GM12873 (cell line): ENCODE results near the gene PHF23.
A peak's percentile ranks its signal among the peaks of the same experiment; 100 is the strongest.

Source experiments
- CTCF ChIP-seq: IDR thresholded peaks from 2 replicates; pipeline ENCODE4 v1.5.1; 2012; ENCODE audit warnings: low read depth, mild to moderate bottlenecking, moderate library complexity, low read length, control low read depth; ENCODE audit not compliant: insufficient read depth; ENCODE audit errors: missing control alignments

PHF23 gene

GRCh38 chr17:7191069-7191468 is 48.2 kb downstream of the PHF23 start:
- TF ChIP-seq CTCF = no peak

DNA sequence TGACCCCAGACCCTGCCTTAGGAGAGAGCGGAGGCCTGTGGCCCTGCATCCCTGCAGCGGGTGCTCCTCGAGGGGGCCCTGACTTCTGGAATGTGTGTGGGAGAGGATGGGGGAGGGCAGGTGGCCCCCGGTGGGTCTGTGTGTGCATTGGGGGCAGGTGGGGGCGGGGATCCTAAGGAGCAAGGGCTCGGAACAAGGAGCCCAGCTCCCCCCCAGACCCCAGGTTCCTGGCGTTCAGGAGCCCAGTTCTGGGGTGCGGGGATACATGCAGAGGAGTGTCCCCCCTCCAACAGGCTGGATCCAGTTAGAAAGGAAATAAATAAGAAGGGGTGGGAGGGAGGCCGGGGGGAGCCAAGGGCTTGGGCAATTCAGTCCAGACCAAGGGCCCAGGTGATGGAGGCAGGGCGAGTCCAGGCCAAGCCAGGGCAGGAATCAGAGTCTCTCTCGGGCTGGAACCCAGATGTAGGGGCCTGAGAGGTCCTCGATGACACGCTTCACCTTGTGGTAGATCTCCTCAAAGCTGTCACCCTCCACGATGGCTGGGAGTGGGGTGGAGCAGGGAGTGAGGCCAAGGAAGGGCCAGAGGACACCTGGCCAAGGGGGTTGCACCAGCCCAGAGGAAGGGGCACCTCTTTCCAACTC is 48.9 kb downstream of the PHF23 start:
- no peak for TF ChIP-seq CTCF

DNA sequence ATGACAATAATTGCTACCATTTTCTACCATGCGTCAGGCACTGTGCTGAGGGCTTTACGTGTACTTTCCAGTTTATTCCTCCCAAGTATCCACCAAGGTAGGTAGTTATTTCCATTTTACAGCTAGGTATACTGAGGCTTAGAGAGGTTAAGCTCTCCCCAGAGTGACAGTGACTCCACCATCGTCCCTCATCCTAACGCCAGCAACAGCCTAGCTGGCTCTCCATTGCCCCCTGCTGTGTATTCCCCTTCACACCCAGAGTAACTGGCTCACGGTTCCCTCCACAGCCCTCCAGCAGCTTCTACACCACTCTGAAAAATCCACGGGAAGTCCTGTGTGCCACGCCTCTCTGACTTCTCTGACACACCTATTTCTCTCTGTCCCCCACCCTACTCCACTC is 53.0 kb downstream of the PHF23 start:
- TF ChIP-seq CTCF = peak; percentile 62
